HAP-1 (cell line): ENCODE measurements around the gene PRMT9.

Source experiments
- DNase-seq, 2 experiments: peaks; one replicate each; pipeline ENCODE4 v3.0.0-alpha.2; 2016 to 2020; ENCODE audit warnings: low spot score in 2 of 2
- H3K27me3 ChIP-seq: fragments of 250-450 bp; sonication (Bioruptor Pico); 2 replicates; pipeline ENCODE4 v1.5.1; 2020; ENCODE audit warnings: low read depth, mild to moderate bottlenecking, moderate library complexity
- H3K36me3 ChIP-seq: fragments of 250-450 bp; sonication (Bioruptor Pico); replicated peaks from 2 replicates; pipeline ENCODE4 v1.5.1; 2020; ENCODE audit warnings: mild to moderate bottlenecking
- H3K4me1 ChIP-seq: fragments of 250-450 bp; sonication (Bioruptor Pico); 2 replicates; pipeline ENCODE4 v1.5.1; 2020; ENCODE audit warnings: mild to moderate bottlenecking
- H3K4me3 ChIP-seq: fragments of 250-450 bp; sonication (Bioruptor Pico); 2 replicates; pipeline ENCODE4 v1.5.1; 2020; ENCODE audit warnings: mild to moderate bottlenecking, moderate library complexity
- H3K9me3 ChIP-seq: fragments of 250-450 bp; sonication (Bioruptor Pico); 2 replicates; pipeline ENCODE4 v1.5.1; 2020; ENCODE audit warnings: mild to moderate bottlenecking, moderate library complexity
- in situ Hi-C: fragments of 300-500 bp; cut with MboI; formaldehyde crosslinking; loops from 3 replicates; pipeline ENCODE4 v1.14.3; 2020; ENCODE audit warnings: low sequenced_read_pairs, inconsistent platforms, mixed read lengths

Gene PRMT9

GRCh38 chr4:147707892-147708672 is 24.1 kb upstream of the PRMT9 start:
- no peaks in the 10 kb centered on the region for H3K9me3 ChIP-seq
- peaks cover 1% of the 10 kb centered on the region; the same call in 1 of the 2 replicates for H3K4me1 ChIP-seq
- H3K4me3 ChIP-seq: no peak overlapping the region
- in situ Hi-C loops: loop anchor here (10.0 kb wide), 1 partner anchor 157 kb away; no protein-coding TSS in a partner anchor
- no peaks in the 10 kb centered on the region for H3K27me3 ChIP-seq
- H3K36me3 ChIP-seq: no peaks in the 10 kb centered on the region
- peak in 1 of 2 experiments; percentile 64 for DNase-seq

- Histone ChIP-seq H3K4me1 (peaks cover 4% of the 10 kb centered on the region; the same call in 1 of the 2 replicates), H3K9me3 (no peaks in the 10 kb centered on the region), H3K36me3 (no peaks in the 10 kb centered on the region), H3K27me3 (no peaks in the 10 kb centered on the region), H3K4me3 (no peak overlapping the region)
- DNase-seq: no peak
- in situ Hi-C loops: loop anchor here (10.0 kb wide), 1 partner anchor 160 kb away; no protein-coding TSS in a partner anchor
These were observed 20.9 kb upstream of the PRMT9 start for GRCh38 chr4:147704846-147705245.

DNA sequence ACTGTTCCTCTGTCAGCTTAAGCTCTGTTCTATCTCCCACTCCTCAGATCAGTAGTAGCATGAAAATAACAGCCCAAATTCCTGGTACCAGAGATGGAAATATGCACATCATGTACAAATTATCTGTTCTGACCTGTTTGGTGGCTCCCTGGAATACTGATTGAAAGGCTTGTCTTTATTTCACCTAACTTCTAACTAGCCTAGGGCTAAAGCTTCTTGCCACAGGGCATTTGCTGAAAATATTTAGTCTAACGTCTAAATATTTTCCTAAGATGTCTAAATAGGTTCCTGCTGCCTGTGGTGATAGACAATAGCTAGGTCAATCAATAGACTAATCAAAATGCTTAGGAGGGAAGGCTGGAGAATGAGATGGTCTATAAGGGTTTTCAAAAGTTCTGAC is 12.9 kb upstream of the PRMT9 start:
- H3K4me1 ChIP-seq: no peaks in the 10 kb centered on the region
- no peak for DNase-seq
- no peaks in the 10 kb centered on the region for H3K9me3 ChIP-seq
- in situ Hi-C loops: no loop called here
- H3K36me3 ChIP-seq: no peaks in the 10 kb centered on the region
- H3K27me3 ChIP-seq: no peaks in the 10 kb centered on the region; the same call in 1 of the 2 replicates
- H3K4me3 ChIP-seq: no peak overlapping the region

DNA sequence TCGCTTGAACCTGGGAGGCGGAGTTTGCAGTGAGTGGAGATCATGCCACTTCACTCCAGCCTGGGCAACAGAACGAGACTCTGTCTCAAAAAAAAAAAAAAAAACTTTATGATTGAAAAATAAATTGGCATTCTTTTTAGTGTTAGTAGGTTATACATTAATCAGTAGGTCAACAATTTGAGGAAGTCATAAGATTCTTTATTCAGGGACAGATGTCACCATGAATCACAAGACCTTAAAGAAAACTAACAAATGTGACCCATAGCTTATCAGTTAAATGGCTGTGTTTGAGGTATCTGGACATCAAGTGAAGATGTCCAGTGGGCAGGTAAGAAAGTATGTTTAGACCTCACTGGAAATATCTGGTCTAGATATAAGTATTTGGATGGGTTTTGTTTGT is 9.3 kb upstream of the PRMT9 start:
- H3K36me3 ChIP-seq: no peaks in the 10 kb centered on the region
- in situ Hi-C loops: no loop called here
- DNase-seq: no peak
- H3K4me1 ChIP-seq: no peaks in the 10 kb centered on the region
- no peaks in the 10 kb centered on the region; the same call in 1 of the 2 replicates for H3K27me3 ChIP-seq
- H3K9me3 ChIP-seq: no peaks in the 10 kb centered on the region
- no peak overlapping the region for H3K4me3 ChIP-seq

DNA sequence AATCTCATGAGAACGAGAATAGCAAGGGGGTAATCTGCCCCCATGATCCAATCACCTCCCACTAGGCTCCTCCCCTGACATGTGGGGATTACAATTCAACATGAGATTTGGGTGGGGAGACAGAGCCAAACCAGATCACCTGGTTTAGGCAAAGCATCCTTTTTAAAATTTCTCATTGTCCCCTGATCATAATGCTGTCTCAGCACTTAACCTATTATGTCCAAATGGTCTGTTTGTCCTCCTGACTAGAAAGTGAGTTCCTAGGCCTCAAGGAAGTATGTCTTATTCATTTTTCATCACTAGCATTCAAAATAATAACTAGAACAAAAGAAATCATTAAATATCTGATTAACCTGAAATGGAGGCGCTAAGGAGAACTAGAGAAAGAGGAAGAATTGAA is 7.9 kb upstream of the PRMT9 start:
- Histone ChIP-seq H3K36me3 (no peaks in the 10 kb centered on the region), H3K4me3 (no peak overlapping the region), H3K27me3 (no peaks in the 10 kb centered on the region; the same call in 1 of the 2 replicates), H3K4me1 (no peaks in the 10 kb centered on the region), H3K9me3 (no peaks in the 10 kb centered on the region)
- in situ Hi-C loops: no loop called here
- no peak for DNase-seq

GRCh38 chr4:147689067-147689466 is 5.1 kb upstream of the PRMT9 start:
- no peaks in the 10 kb centered on the region for H3K27me3 ChIP-seq
- H3K9me3 ChIP-seq: no peaks in the 10 kb centered on the region
- in situ Hi-C loops: no loop called here
- H3K36me3 ChIP-seq: no peaks in the 10 kb centered on the region
- no peak overlapping the region for H3K4me3 ChIP-seq
- peaks cover 8% of the 10 kb centered on the region for H3K4me1 ChIP-seq
- no peak for DNase-seq

- Histone ChIP-seq H3K36me3 (peaks cover 2% of the 10 kb centered on the region), H3K9me3 (no peaks in the 10 kb centered on the region), H3K27me3 (no peaks in the 10 kb centered on the region), H3K4me3 (peak overlapping the region; percentile 81), H3K4me1 (peaks cover 12% of the 10 kb centered on the region)
- in situ Hi-C loops: no loop called here
- peak in 1 of 2 experiments; percentile 35 for DNase-seq
These were observed 773 bp downstream of the PRMT9 start for GRCh38 chr4:147683188-147683591.

DNA sequence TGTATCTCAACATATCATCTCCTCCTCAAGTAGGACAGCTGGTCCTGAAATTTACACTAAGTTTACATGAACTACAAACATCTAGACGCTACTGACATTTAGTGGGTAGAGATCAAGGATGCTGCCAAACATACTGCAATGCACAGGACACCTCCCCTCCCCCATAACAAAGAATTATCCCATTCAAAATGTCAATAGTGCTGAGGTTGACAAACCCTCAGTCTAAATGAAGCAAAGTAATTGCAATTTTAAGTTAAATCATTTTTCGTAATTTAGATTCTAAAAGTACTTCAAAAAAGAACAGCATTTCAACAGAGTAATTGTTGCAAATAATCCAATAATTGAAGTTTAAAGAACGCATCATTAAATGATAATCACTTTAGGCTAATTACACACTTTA is 1.2 kb downstream of the PRMT9 start:
- H3K4me1 ChIP-seq: peaks cover 14% of the 10 kb centered on the region
- in situ Hi-C loops: no loop called here
- no peaks in the 10 kb centered on the region for H3K9me3 ChIP-seq
- DNase-seq: peak in 1 of 2 experiments; percentile 31
- H3K4me3 ChIP-seq: peak overlapping the region; percentile 81
- peaks cover 6% of the 10 kb centered on the region for H3K36me3 ChIP-seq
- no peaks in the 10 kb centered on the region for H3K27me3 ChIP-seq

DNA sequence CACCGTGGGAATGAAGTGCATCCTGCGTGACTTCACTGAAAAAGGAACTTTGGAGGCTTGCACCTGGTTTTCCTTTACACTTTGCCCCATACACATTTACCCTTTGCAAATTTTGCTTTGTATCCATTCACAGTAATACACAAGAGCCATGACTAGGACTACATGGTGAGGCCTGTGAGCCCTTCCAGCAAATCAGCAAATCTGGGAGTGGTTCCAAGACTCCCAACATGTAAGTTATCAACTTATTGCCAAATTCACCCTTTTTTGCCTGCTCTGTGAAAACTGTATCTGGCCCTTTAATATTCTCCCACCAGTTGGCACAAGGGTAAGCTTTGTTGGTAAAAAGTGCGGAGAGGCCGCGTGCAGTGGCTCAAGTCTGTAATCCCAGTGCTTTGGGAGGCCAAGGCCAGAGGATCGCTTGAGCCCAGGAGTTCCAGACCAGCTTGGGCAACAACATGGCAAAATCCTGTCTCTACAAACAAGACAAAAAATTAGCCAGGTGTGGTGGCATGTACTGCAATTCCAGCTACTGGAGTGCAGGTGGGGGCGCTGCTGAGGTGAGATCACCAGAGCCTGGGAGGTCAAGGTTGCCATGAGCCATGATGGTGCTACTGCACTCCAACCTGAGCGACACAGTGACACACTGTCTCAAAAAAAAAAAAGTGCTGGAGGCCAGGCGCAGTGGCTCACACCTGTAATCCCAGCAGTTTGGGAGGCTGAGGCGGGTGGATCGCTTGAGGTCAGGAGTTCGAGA is 5.0 kb downstream of the PRMT9 start:
- H3K27me3 ChIP-seq: no peaks in the 10 kb centered on the region
- no peaks in the 10 kb centered on the region for H3K9me3 ChIP-seq
- in situ Hi-C loops: no loop called here
- peaks cover 12% of the 10 kb centered on the region; the same call in 1 of the 2 replicates for H3K4me1 ChIP-seq
- peak in 1 of 2 experiments; percentile 44 for DNase-seq
- H3K36me3 ChIP-seq: peaks cover 6% of the 10 kb centered on the region
- H3K4me3 ChIP-seq: no peak overlapping the region

- in situ Hi-C loops: no loop called here
- H3K4me3 ChIP-seq: no peak overlapping the region
- H3K9me3 ChIP-seq: no peaks in the 10 kb centered on the region
- peaks cover 17% of the 10 kb centered on the region for H3K4me1 ChIP-seq
- H3K36me3 ChIP-seq: peaks cover 6% of the 10 kb centered on the region
- no peaks in the 10 kb centered on the region for H3K27me3 ChIP-seq
- DNase-seq: no peak
These were observed 5.9 kb downstream of the PRMT9 start for GRCh38 chr4:147678106-147678505.

- H3K4me1 ChIP-seq: peaks cover 13% of the 10 kb centered on the region
- H3K27me3 ChIP-seq: no peaks in the 10 kb centered on the region
- H3K36me3 ChIP-seq: peaks cover 12% of the 10 kb centered on the region
- DNase-seq: no peak
- no peaks in the 10 kb centered on the region for H3K9me3 ChIP-seq
- H3K4me3 ChIP-seq: no peak overlapping the region
- in situ Hi-C loops: no loop called here
These were observed 9.5 kb downstream of the PRMT9 start for GRCh38 chr4:147674496-147674895.

- Histone ChIP-seq H3K4me3 (no peak overlapping the region), H3K27me3 (no peaks in the 10 kb centered on the region), H3K4me1 (peaks cover 13% of the 10 kb centered on the region), H3K36me3 (peaks cover 12% of the 10 kb centered on the region), H3K9me3 (no peaks in the 10 kb centered on the region)
- in situ Hi-C loops: no loop called here
- peak in 1 of 2 experiments; percentile 28 for DNase-seq
These were observed 9.9 kb downstream of the PRMT9 start for GRCh38 chr4:147674073-147674472.

DNA sequence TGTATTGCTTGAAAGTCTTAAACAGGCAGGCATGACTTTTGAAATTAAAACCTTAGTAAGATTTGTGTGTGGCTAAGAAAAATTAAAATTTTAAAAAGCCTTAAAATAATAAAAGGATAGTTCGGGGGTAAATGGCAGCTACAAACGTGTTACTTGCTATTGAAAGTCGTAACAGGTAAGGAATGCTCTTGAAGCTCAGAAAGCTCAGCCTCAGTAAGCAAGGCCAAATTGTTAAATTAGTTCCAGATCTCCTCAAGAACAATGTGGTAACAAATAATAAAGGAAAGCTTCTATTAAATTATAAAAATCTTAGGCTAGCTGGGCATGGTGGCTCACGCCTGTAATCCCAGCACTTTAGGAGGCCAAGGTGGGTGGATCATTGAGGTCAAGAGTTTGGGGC is 25.5 kb downstream of the PRMT9 start:
- H3K9me3 ChIP-seq: no peaks in the 10 kb centered on the region
- H3K27me3 ChIP-seq: no peaks in the 10 kb centered on the region
- H3K36me3 ChIP-seq: peaks cover 8% of the 10 kb centered on the region

DNA sequence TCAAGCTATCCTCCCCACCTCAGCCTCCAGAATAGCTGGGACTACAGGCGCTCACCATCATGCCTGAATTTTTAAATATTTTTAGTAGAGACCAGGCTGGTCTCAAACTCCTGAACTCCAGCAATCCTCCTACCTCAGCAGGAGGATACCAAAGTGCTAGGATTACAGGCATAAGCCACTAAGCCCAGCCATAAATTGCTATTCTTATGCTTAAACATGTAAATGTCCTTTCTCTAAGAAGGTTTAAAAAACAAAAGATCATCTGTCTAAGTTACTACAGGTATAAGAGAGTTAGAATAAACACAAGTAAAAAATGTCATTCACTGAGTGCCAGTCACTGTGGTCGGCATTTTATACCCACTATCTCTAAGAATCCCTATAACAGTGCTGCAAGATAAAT is 28.3 kb downstream of the PRMT9 start:
- Histone ChIP-seq H3K9me3 (no peaks in the 10 kb centered on the region), H3K4me3 (no peak overlapping the region), H3K4me1 (peaks cover 7% of the 10 kb centered on the region; the same call in 1 of the 2 replicates), H3K27me3 (no peaks in the 10 kb centered on the region), H3K36me3 (peaks cover 11% of the 10 kb centered on the region)
- in situ Hi-C loops: no loop called here
- DNase-seq: peak; percentile 18 to 60

More for the DNA sequence above, 25.5 kb downstream of the PRMT9 start:
- in situ Hi-C loops: no loop called here
- peaks cover 7% of the 10 kb centered on the region; the same call in 1 of the 2 replicates for H3K4me1 ChIP-seq
- H3K4me3 ChIP-seq: no peak overlapping the region
- no peak for DNase-seq
